Measurements from ENCODE around the gene LBHD1.
A peak's percentile ranks its signal among the peaks of the same experiment; 100 is the strongest.

The LBHD1 gene

DNA sequence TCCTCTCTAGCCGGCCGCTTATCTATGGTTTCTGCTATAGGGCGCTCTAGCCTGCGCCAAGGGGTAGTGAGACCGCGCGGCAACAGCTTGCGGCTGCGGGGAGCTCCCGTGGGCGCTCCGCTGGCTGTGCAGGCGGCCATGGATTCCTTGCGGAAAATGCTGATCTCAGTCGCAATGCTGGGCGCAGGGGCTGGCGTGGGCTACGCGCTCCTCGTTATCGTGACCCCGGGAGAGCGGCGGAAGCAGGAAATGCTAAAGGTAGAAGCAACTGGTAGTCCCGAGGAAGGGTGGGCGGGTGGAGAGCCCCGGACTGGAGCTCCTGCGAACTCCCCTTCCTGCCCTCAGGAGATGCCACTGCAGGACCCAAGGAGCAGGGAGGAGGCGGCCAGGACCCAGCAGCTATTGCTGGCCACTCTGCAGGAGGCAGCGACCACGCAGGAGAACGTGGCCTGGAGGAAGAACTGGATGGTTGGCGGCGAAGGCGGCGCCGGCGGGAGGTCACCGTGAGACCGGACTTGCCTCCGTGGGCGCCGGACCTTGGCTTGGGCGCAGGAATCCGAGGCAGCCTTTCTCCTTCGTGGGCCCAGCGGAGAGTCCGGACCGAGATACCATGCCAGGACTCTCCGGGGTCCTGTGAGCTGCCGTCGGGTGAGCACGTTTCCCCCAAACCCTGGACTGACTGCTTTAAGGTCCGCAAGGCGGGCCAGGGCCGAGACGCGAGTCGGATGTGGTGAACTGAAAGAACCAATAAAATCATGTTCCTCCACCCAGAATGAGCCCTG is at the start of gene LBHD1, which contains the start of gene UQCC3:
LBHD1 (minus strand) TSS at position 660 of the 782 bp plus-strand sequence. CDS start 2,236 bp downstream, outside the sequence.
UQCC3 (plus strand) TSS at position 66 of the 782 bp plus-strand sequence; CDS start at position 139, 73 bp downstream.
- Mint-ChIP-seq H3K9me3 (no peaks in the 10 kb centered on the region), H3K27ac (peak within 1 kb of the TSS; percentile 97), H3K4me1 (peaks cover 63% of the 10 kb centered on the region), H3K4me3 (peak within 1 kb of the TSS; percentile 95), H3K27me3 (no peaks in the 10 kb centered on the region), H3K36me3 (ENCODE audit: low read depth) (peaks cover 57% of the 10 kb centered on the region)
- peak; percentile 86 for DNase-seq
- peak; percentile 92 for ATAC-seq

- Mint-ChIP-seq H3K36me3 (ENCODE audit: low read depth) (peaks cover 84% of the 10 kb centered on the region), H3K4me1 (peaks cover 46% of the 10 kb centered on the region), H3K27ac (peak overlapping the region; percentile 28), H3K27me3 (no peaks in the 10 kb centered on the region), H3K9me3 (no peaks in the 10 kb centered on the region), H3K4me3 (no peak overlapping the region)
- ATAC-seq = no peak
- DNase-seq = no peak
These were observed 47.4 kb upstream of the LBHD1 start for GRCh38 chr11:62719302-62719978.

DNA sequence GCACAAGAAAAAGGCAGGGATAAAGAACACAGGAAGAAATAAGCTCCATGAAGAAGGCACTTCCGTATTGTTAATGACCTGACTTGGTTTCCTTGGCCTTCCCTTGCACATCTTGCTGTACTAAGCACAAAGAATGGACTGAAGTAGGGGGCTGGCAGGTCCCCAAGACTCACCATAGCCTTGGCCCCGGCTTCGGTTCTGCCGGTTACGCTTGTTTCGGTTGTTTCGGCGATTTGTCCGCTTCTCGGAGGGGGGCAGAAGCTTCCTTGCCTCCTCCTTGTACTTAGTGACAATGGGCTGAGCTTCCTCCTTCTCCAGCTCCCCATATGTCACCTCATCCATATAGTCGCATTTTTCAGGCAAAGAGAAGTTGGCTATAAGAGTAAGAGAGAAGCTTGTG is 44.7 kb upstream of the LBHD1 start:
- H3K9me3 Mint-ChIP-seq = no peaks in the 10 kb centered on the region
- peaks cover 44% of the 10 kb centered on the region for H3K4me1 Mint-ChIP-seq
- no peak overlapping the region for H3K27ac Mint-ChIP-seq
- DNase-seq = no peak
- peaks cover 79% of the 10 kb centered on the region for H3K36me3 Mint-ChIP-seq (ENCODE audit: low read depth)
- H3K27me3 Mint-ChIP-seq = no peaks in the 10 kb centered on the region
- no peak for ATAC-seq
- no peak overlapping the region for H3K4me3 Mint-ChIP-seq

DNA sequence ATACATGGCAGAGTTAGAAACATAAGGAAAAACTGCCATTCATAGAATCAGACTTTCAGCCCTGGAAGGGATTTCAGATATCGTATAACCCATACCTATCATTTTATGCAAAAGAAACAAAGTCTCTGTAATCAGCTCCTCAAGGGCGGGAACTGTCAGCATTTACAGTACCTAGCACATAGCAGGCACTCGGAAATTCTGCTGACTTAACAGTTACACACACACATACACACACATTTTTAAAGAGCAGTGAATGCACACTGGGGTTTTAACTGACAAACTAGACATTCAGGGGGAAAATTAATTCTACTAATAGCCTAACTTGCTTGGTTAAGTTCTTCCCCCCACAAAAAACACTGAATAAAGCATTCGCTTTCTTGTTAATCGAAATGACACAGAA is 44.1 kb upstream of the LBHD1 start:
- Mint-ChIP-seq H3K27ac (peak overlapping the region; percentile 7), H3K27me3 (no peaks in the 10 kb centered on the region), H3K4me3 (no peak overlapping the region), H3K4me1 (peaks cover 41% of the 10 kb centered on the region), H3K36me3 (ENCODE audit: low read depth) (peaks cover 76% of the 10 kb centered on the region), H3K9me3 (no peaks in the 10 kb centered on the region)
- ATAC-seq (no peak), DNase-seq (no peak)

- DNase-seq (no peak), ATAC-seq (no peak)
- Mint-ChIP-seq H3K27me3 (no peaks in the 10 kb centered on the region), H3K4me3 (no peak overlapping the region), H3K27ac (peak overlapping the region; percentile 37), H3K9me3 (no peaks in the 10 kb centered on the region), H3K36me3 (ENCODE audit: low read depth) (peaks cover 75% of the 10 kb centered on the region), H3K4me1 (peaks cover 42% of the 10 kb centered on the region)
These were observed 43.4 kb upstream of the LBHD1 start for GRCh38 chr11:62715150-62716130.

GRCh38 chr11:62713343-62713742 is 41.3 kb upstream of the LBHD1 start:
- H3K36me3 Mint-ChIP-seq (ENCODE audit: low read depth) = peaks cover 69% of the 10 kb centered on the region
- H3K4me3 Mint-ChIP-seq = no peak overlapping the region
- DNase-seq = no peak
- no peak for ATAC-seq
- peaks cover 54% of the 10 kb centered on the region for H3K4me1 Mint-ChIP-seq
- no peaks in the 10 kb centered on the region for H3K27me3 Mint-ChIP-seq
- H3K27ac Mint-ChIP-seq = peak overlapping the region; percentile 68
- H3K9me3 Mint-ChIP-seq = no peaks in the 10 kb centered on the region

DNA sequence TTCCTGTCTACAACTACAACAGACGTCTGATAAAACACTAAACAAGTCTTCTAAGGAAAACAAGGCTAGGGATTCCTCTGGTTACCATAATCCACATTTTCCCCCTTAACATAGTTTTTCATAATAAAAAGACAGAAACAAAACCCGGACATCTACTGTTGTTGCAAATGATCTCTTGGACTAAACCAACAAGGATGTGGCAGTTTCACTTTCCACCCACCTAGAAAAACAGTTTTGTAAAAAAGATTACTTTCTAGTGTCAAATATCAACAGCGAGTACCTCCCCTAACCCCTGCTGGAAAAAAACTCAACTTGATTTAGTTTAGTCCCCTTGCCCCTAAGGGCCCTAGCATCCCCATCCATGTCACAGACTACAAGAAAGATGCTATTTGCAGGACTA is 40.8 kb upstream of the LBHD1 start:
- ATAC-seq (no peak), DNase-seq (no peak)
- H3K4me3 Mint-ChIP-seq = no peak overlapping the region
- peaks cover 65% of the 10 kb centered on the region for H3K36me3 Mint-ChIP-seq (ENCODE audit: low read depth)
- H3K9me3 Mint-ChIP-seq = no peaks in the 10 kb centered on the region
- no peaks in the 10 kb centered on the region for H3K27me3 Mint-ChIP-seq
- peaks cover 55% of the 10 kb centered on the region for H3K4me1 Mint-ChIP-seq
- H3K27ac Mint-ChIP-seq = peak overlapping the region; percentile 68

GRCh38 chr11:62712276-62712812 is 40.3 kb upstream of the LBHD1 start:
- H3K36me3 Mint-ChIP-seq (ENCODE audit: low read depth) = peaks cover 63% of the 10 kb centered on the region
- no peaks in the 10 kb centered on the region for H3K9me3 Mint-ChIP-seq
- ATAC-seq (no peak), DNase-seq (no peak)
- peaks cover 60% of the 10 kb centered on the region for H3K4me1 Mint-ChIP-seq
- H3K27me3 Mint-ChIP-seq = no peaks in the 10 kb centered on the region
- no peak overlapping the region for H3K4me3 Mint-ChIP-seq
- H3K27ac Mint-ChIP-seq = peak overlapping the region; percentile 68

GRCh38 chr11:62710001-62710345 is 37.9 kb upstream of the LBHD1 start:
- Mint-ChIP-seq H3K4me1 (peaks cover 81% of the 10 kb centered on the region), H3K4me3 (peak overlapping the region; percentile 90), H3K27ac (peak overlapping the region; percentile 95), H3K36me3 (ENCODE audit: low read depth) (peaks cover 49% of the 10 kb centered on the region), H3K27me3 (no peaks in the 10 kb centered on the region), H3K9me3 (no peaks in the 10 kb centered on the region)
- peak; percentile 33 for DNase-seq
- no peak for ATAC-seq

- Mint-ChIP-seq H3K4me3 (peak overlapping the region; percentile 90), H3K27ac (peak overlapping the region; percentile 95), H3K27me3 (no peaks in the 10 kb centered on the region), H3K4me1 (peaks cover 77% of the 10 kb centered on the region), H3K9me3 (no peaks in the 10 kb centered on the region), H3K36me3 (ENCODE audit: low read depth) (peaks cover 48% of the 10 kb centered on the region)
- DNase-seq (peak; percentile 93), ATAC-seq (peak; percentile 76)
These were observed 37.4 kb upstream of the LBHD1 start for GRCh38 chr11:62709247-62710000.

GRCh38 chr11:62708793-62709192 is 36.7 kb upstream of the LBHD1 start:
- H3K4me1 Mint-ChIP-seq = peaks cover 72% of the 10 kb centered on the region
- peaks cover 44% of the 10 kb centered on the region for H3K36me3 Mint-ChIP-seq (ENCODE audit: low read depth)
- peak; percentile 35 for ATAC-seq
- H3K9me3 Mint-ChIP-seq = no peaks in the 10 kb centered on the region
- no peaks in the 10 kb centered on the region for H3K27me3 Mint-ChIP-seq
- peak overlapping the region; percentile 95 for H3K27ac Mint-ChIP-seq
- H3K4me3 Mint-ChIP-seq = peak overlapping the region; percentile 90
- peak; percentile 52 for DNase-seq

DNA sequence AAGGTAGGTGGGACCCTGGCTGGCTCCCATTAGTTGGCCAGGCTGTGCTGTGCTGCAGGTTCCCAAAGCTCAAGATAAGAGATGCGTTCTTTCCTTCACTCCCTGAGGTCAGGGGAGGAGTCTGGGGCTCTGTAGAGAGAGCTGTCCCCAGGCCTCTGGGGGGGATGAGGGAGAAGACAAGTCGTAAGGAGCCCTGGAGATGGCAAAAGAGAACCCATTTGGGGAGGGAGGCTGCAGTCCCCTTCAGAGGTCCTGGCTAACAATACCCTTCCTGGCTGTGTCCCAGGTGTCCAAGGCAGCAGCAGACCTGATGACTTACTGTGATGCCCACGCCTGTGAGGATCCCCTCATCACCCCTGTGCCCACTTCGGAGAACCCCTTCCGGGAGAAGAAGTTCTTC is 36.3 kb upstream of the LBHD1 start:
- DNase-seq (no peak), ATAC-seq (no peak)
- Mint-ChIP-seq H3K4me3 (peak overlapping the region; percentile 90), H3K4me1 (peaks cover 68% of the 10 kb centered on the region), H3K27me3 (no peaks in the 10 kb centered on the region), H3K9me3 (no peaks in the 10 kb centered on the region), H3K27ac (peak overlapping the region; percentile 95), H3K36me3 (ENCODE audit: low read depth) (peaks cover 41% of the 10 kb centered on the region)

- H3K4me1 Mint-ChIP-seq = peaks cover 58% of the 10 kb centered on the region
- no peak for ATAC-seq
- DNase-seq = no peak
- peaks cover 36% of the 10 kb centered on the region for H3K36me3 Mint-ChIP-seq (ENCODE audit: low read depth)
- peak within 1 kb of the TSS; percentile 95 for H3K27ac Mint-ChIP-seq
- peak within 1 kb of the TSS; percentile 90 for H3K4me3 Mint-ChIP-seq
- no peaks in the 10 kb centered on the region for H3K27me3 Mint-ChIP-seq
- no peaks in the 10 kb centered on the region for H3K9me3 Mint-ChIP-seq
These were observed 35.3 kb upstream of the LBHD1 start, which contains the start of the genes BSCL2 and GNG3 for GRCh38 chr11:62707277-62707861. Gene BSCL2, minus strand, starts transcription at chr11:62707424. Its CDS starts 229 bp downstream, at chr11:62707195. Gene GNG3, plus strand, starts transcription at chr11:62707676. Its CDS starts 620 bp downstream, at chr11:62708296.
